HEK293 (cell line): Measurements from ENCODE around the gene XBP1.

ENCODE experiments used
- KLF8 ChIP-seq: fragments of 450-650 bp; formaldehyde crosslinking; IDR thresholded peaks from 2 replicates; pipeline ENCODE4 v1.5.1; 2016; ENCODE audit warnings: missing biosample characterization, missing genetic modification characterization
- PRDM6 ChIP-seq: fragments of 450-650 bp; formaldehyde crosslinking; IDR thresholded peaks from 2 replicates; pipeline ENCODE4 v1.5.1; 2017; ENCODE audit warnings: missing biosample characterization, missing genetic modification characterization
- SCRT2 ChIP-seq: fragments of 450-650 bp; formaldehyde crosslinking; IDR thresholded peaks from 2 replicates; pipeline ENCODE4 v1.5.1; 2016; ENCODE audit warnings: missing biosample characterization, missing genetic modification characterization
- SP2 ChIP-seq: fragments of 450-650 bp; formaldehyde crosslinking; IDR thresholded peaks from 2 replicates; pipeline ENCODE4 v1.5.1; 2016; ENCODE audit warnings: missing biosample characterization, missing genetic modification characterization
- TRIM28 ChIP-seq: IDR thresholded peaks from 2 replicates; pipeline ENCODE4 v1.6.1; 2011; ENCODE audit warnings: low read length, control low read depth, borderline replicate concordance
- TSHZ1 ChIP-seq: fragments of 450-650 bp; formaldehyde crosslinking; IDR thresholded peaks from 2 replicates; pipeline ENCODE4 v1.5.1; 2016; ENCODE audit warnings: missing biosample characterization, missing genetic modification characterization, borderline replicate concordance
- ZBTB17 ChIP-seq: fragments of 450-650 bp; formaldehyde crosslinking; IDR thresholded peaks from 2 replicates; pipeline ENCODE4 v1.5.1; 2016; ENCODE audit warnings: missing biosample characterization, missing genetic modification characterization
- ZBTB6 ChIP-seq: fragments of 450-650 bp; formaldehyde crosslinking; IDR thresholded peaks from 2 replicates; pipeline ENCODE4 v1.5.1; 2017; ENCODE audit warnings: missing biosample characterization, missing genetic modification characterization
- ZNF112 ChIP-seq: fragments of 450-650 bp; formaldehyde crosslinking; IDR thresholded peaks from 2 replicates; pipeline ENCODE4 v1.5.0; 2017; ENCODE audit warnings: missing biosample characterization, missing genetic modification characterization
- ZNF132 ChIP-seq: fragments of 450-650 bp; formaldehyde crosslinking; IDR thresholded peaks from 2 replicates; pipeline ENCODE4 v1.5.1; 2017; ENCODE audit warnings: missing biosample characterization, missing genetic modification characterization, borderline replicate concordance
- ZNF155 ChIP-seq: fragments of 450-650 bp; formaldehyde crosslinking; IDR thresholded peaks from 2 replicates; pipeline ENCODE4 v1.5.1; 2016; ENCODE audit warnings: missing biosample characterization, missing genetic modification characterization
- ZNF24 ChIP-seq: fragments of 450-650 bp; formaldehyde crosslinking; IDR thresholded peaks from 2 replicates; pipeline ENCODE4 v1.5.1; 2016; ENCODE audit warnings: missing biosample characterization, missing genetic modification characterization
- ZNF274 ChIP-seq, 2 experiments: fragments of 200-500 bp in 1 of 2; fragments of 450-650 bp in 1 of 2; sonication (Bioruptor generic) in 1 of 2; formaldehyde crosslinking in 1 of 2; IDR thresholded peaks; 2 replicates each; pipeline versions ENCODE4 v1.5.1 to v1.6.1; 2014 to 2016; ENCODE audit warnings: borderline replicate concordance in 1 of 2, inconsistent platforms in 1 of 2, low read length in 1 of 2, missing biosample characterization in 1 of 2, missing genetic modification characterization in 1 of 2
- ZNF280D ChIP-seq: fragments of 450-650 bp; formaldehyde crosslinking; IDR thresholded peaks from 2 replicates; pipeline ENCODE4 v1.5.1; 2016; ENCODE audit warnings: missing biosample characterization, missing genetic modification characterization
- ZNF335 ChIP-seq: fragments of 450-650 bp; formaldehyde crosslinking; conservative IDR thresholded peaks from 2 replicates; pipeline ENCODE4 v1.5.1; 2016; ENCODE audit warnings: missing biosample characterization, missing genetic modification characterization
- ZNF404 ChIP-seq: fragments of 450-650 bp; formaldehyde crosslinking; IDR thresholded peaks from 2 replicates; pipeline ENCODE4 v1.5.1; 2017; ENCODE audit warnings: missing biosample characterization, missing genetic modification characterization
- ZNF514 ChIP-seq: fragments of 450-650 bp; formaldehyde crosslinking; IDR thresholded peaks from 2 replicates; pipeline ENCODE4 v1.5.1; 2016; ENCODE audit warnings: missing biosample characterization, missing genetic modification characterization
- ZNF521 ChIP-seq: fragments of 450-650 bp; formaldehyde crosslinking; IDR thresholded peaks from 2 replicates; pipeline ENCODE4 v1.5.1; 2017; ENCODE audit warnings: missing biosample characterization, mild to moderate bottlenecking, missing genetic modification characterization
- ZNF529 ChIP-seq: fragments of 450-650 bp; formaldehyde crosslinking; IDR thresholded peaks from 2 replicates; pipeline ENCODE4 v1.5.1; 2017; ENCODE audit warnings: missing genetic modification characterization, missing biosample characterization; ENCODE audit not compliant: insufficient replicate concordance
- ZNF571 ChIP-seq: fragments of 450-650 bp; formaldehyde crosslinking; IDR thresholded peaks from 2 replicates; pipeline ENCODE4 v1.5.0; 2017; ENCODE audit warnings: missing biosample characterization, missing genetic modification characterization
- ZNF654 ChIP-seq: fragments of 450-650 bp; formaldehyde crosslinking; IDR thresholded peaks from 2 replicates; pipeline ENCODE4 v1.5.1; 2016; ENCODE audit warnings: low read depth, missing biosample characterization, missing genetic modification characterization
- ZNF701 ChIP-seq: fragments of 450-650 bp; formaldehyde crosslinking; IDR thresholded peaks from 2 replicates; pipeline ENCODE4 v1.5.1; 2016; ENCODE audit warnings: missing biosample characterization, missing genetic modification characterization
- ZNF704 ChIP-seq: fragments of 450-650 bp; formaldehyde crosslinking; IDR thresholded peaks from 2 replicates; pipeline ENCODE4 v1.5.1; 2016; ENCODE audit warnings: missing biosample characterization, missing genetic modification characterization
- ZNF777 ChIP-seq: fragments of 450-650 bp; formaldehyde crosslinking; IDR thresholded peaks from 2 replicates; pipeline ENCODE4 v1.5.1; 2017; ENCODE audit warnings: missing biosample characterization, missing genetic modification characterization, borderline replicate concordance
- ZNF837 ChIP-seq: fragments of 450-650 bp; formaldehyde crosslinking; IDR thresholded peaks from 2 replicates; pipeline ENCODE4 v1.5.1; 2016; ENCODE audit warnings: missing biosample characterization, missing genetic modification characterization
- ZSCAN18 ChIP-seq: fragments of 450-650 bp; formaldehyde crosslinking; IDR thresholded peaks from 2 replicates; pipeline ENCODE4 v1.5.1; 2016; ENCODE audit warnings: missing biosample characterization, missing genetic modification characterization
- ZSCAN30 ChIP-seq: fragments of 450-650 bp; IDR thresholded peaks from 2 replicates; pipeline ENCODE4 v1.5.1; 2018; ENCODE audit warnings: missing biosample characterization, mild to moderate bottlenecking, missing genetic modification characterization, moderate library complexity
- ZXDB ChIP-seq: fragments of 450-650 bp; formaldehyde crosslinking; IDR thresholded peaks from 2 replicates; pipeline ENCODE4 v1.5.1; 2016; ENCODE audit warnings: missing biosample characterization, missing genetic modification characterization

The XBP1 gene

GRCh38 chr22:28800308-28801041 lies at the start of gene XBP1 (continued):
- TF ChIP-seq ZNF704 (tag by site-specific recombination) (no peak), SCRT2 (no peak), ZNF521 (tag by site-specific recombination) (no peak), ZNF280D (no peak), SP2 (tag by site-specific recombination) (peak; percentile 76), ZXDB (tag by site-specific recombination) (peak; percentile 50; the same call in 1 of the 2 replicates), TSHZ1 (tag by site-specific recombination) (no peak), ZNF404 (tag by site-specific recombination) (no peak), ZNF132 (no peak), ZNF335 (tag by site-specific recombination) (peak; percentile 74), ZNF571 (tag by site-specific recombination) (no peak), ZBTB6 (tag by site-specific recombination) (0 out of 2 replicates have a peak, but pooled peaks have one; percentile 14), ZBTB17 (peak; percentile 82), ZNF529 (tag by site-specific recombination) (no peak), ZNF777 (tag by site-specific recombination) (no peak), ZNF24 (tag by site-specific recombination) (0 out of 2 replicates have a peak, but pooled peaks have one; percentile 35), ZNF654 (tag by site-specific recombination) (no peak), ZNF837 (no peak), ZSCAN30 (tag by site-specific recombination) (peak; percentile 20; the same call in 1 of the 2 replicates), ZNF514 (tag by site-specific recombination) (no peak), ZNF274 (IDR thresholded peaks at IDR 0.05; ENCODE audit: low read length) (no peak), ZNF274 (tag by site-specific recombination; IDR thresholded peaks at IDR 0.05; ENCODE audit: borderline replicate concordance) (no peak), ZNF112 (no peak), TRIM28 (no peak), KLF8 (tag by site-specific recombination) (peak; percentile 52; the same call in 1 of the 2 replicates), ZSCAN18 (tag by site-specific recombination) (no peak), ZNF155 (tag by site-specific recombination) (no peak), PRDM6 (tag by site-specific recombination) (no peak), ZNF701 (no peak)
